OCI-LY3 (cell line): Measurements from ENCODE around the gene DCTN1.
A peak's percentile ranks its signal among the peaks of the same experiment; 100 is the strongest.

ENCODE experiments used
- H2AFZ ChIP-seq: fragments of 200-600, 300-600 bp; shearing (Covaris generic); 2 replicates; pipeline ENCODE4 v1.6.0; 2014; ENCODE audit warnings: antibody characterized with exemption, low read depth, low read length
- H3K27ac ChIP-seq: fragments of 200-600, 300-600 bp; sonication (generic); 2 replicates; pipeline ENCODE4 v1.5.1; 2014; ENCODE audit warnings: mild to moderate bottlenecking, low read length, moderate library complexity, mixed read lengths
- H3K27me3 ChIP-seq: fragments of 200-600, 300-600 bp; sonication (generic); 2 replicates; pipeline ENCODE4 v1.6.1; 2014; ENCODE audit warnings: low read depth, low read length, mixed read lengths
- H3K36me3 ChIP-seq: fragments of 200-600, 300-600 bp; sonication (generic); replicated peaks from 2 replicates; pipeline ENCODE3; 2014; ENCODE audit warnings: low read depth, low read length, mixed read lengths
- H3K4me1 ChIP-seq: fragments of 300-600, 200-600 bp; sonication (generic); 2 replicates; pipeline ENCODE4 v1.6.1; 2014; ENCODE audit warnings: low read length, mixed read lengths
- H3K4me2 ChIP-seq: fragments of 200-600, 300-600 bp; sonication (generic); 2 replicates; pipeline ENCODE4 v1.6.1; 2014; ENCODE audit warnings: low read length, mixed read lengths
- H3K4me3 ChIP-seq: fragments of 300-600, 200-600 bp; sonication (generic); 2 replicates; pipeline ENCODE4 v1.5.1; 2014; ENCODE audit warnings: antibody characterized with exemption, mild to moderate bottlenecking, low read length, moderate library complexity
- H3K79me2 ChIP-seq: fragments of 300-600, 200-600 bp; shearing (Covaris generic); 2 replicates; pipeline ENCODE4 v1.6.1; 2014; ENCODE audit warnings: mild to moderate bottlenecking, low read length, mixed read lengths
- H3K9ac ChIP-seq: fragments of 300-600, 200-600 bp; shearing (Covaris generic); 2 replicates; pipeline ENCODE4 v1.6.0; 2014; ENCODE audit warnings: mild to moderate bottlenecking, low read length, moderate library complexity
- H3K9me3 ChIP-seq: fragments of 200-600, 300-600 bp; shearing (Covaris generic); 2 replicates; pipeline ENCODE4 v1.6.1; 2014; ENCODE audit warnings: low read length, mixed read lengths; ENCODE audit not compliant: insufficient read depth
- H4K20me1 ChIP-seq: fragments of 200-600, 300-600 bp; sonication (generic); 2 replicates; pipeline ENCODE4 v1.6.1; 2016; ENCODE audit warnings: low read length, mixed read lengths; ENCODE audit not compliant: insufficient read depth
- CTCF ChIP-seq: fragments of 200-600, 300-600 bp; sonication (generic); IDR thresholded peaks from 2 replicates; pipeline ENCODE4 v1.5.1; 2014; ENCODE audit warnings: antibody characterized with exemption, low read length, low read depth
- EZH2phosphoT487 ChIP-seq: fragments of 200-600 bp; shearing (Covaris generic); IDR thresholded peaks from 2 replicates; pipeline ENCODE4 v1.6.1; 2018; ENCODE audit warnings: antibody characterized with exemption, mixed run types, low read depth

The DCTN1 gene

GRCh38 chr2:74379851-74380789, at the start of gene DCTN1:
TSS of gene DCTN1 (minus strand) at chr2:74380311. CDS start at chr2:74380037, 274 bp downstream.
- H3K9me3 ChIP-seq, result no peaks in the 10 kb centered on the region
- TF ChIP-seq EZH2phosphoT487 (no peak), CTCF (no peak)
- H3K4me2 ChIP-seq, result peak within 1 kb of the TSS; percentile 46
- H2AFZ ChIP-seq, result no peak within 1 kb of the TSS
- H3K79me2 ChIP-seq, result peaks cover 16% of the 10 kb centered on the region
- H3K27me3 ChIP-seq, result no peaks in the 10 kb centered on the region
- peak within 1 kb of the TSS; percentile 46 for H3K4me3 ChIP-seq
- no peaks in the 10 kb centered on the region for H4K20me1 ChIP-seq
- H3K27ac ChIP-seq, result no peak within 1 kb of the TSS
- peaks cover 7% of the 10 kb centered on the region; the same call in 1 of the 2 replicates for H3K4me1 ChIP-seq
- no peak within 1 kb of the TSS for H3K9ac ChIP-seq
- peaks cover 5% of the 10 kb centered on the region for H3K36me3 ChIP-seq

DNA sequence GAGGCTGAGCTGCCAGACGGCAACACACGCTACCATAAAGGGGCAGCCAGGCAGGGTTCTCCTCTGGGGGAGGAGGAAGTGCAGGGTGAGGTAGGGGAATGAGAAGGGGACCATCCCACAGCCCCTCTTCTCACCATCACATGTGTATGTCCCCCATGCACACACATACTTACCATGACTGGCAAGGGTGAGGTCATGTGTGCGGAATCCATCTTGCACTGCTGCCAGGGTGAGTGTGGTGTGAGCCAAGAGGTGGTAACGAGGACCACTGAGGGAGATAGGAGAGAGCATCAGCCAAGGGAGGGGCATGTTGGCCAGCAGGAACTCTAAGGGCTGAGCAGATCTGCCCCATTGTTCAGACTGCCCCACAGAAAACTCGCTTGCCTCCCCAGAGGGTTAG, 48.6 kb upstream of the DCTN1 start:
- no peaks in the 10 kb centered on the region for H3K9me3 ChIP-seq
- no peaks in the 10 kb centered on the region for H4K20me1 ChIP-seq
- no peak overlapping the region for H3K4me2 ChIP-seq
- H2AFZ ChIP-seq, result no peak overlapping the region
- H3K9ac ChIP-seq, result no peak overlapping the region
- peaks cover 21% of the 10 kb centered on the region for H3K36me3 ChIP-seq
- H3K27ac ChIP-seq, result no peak overlapping the region
- no peak for TF ChIP-seq CTCF
- no peaks in the 10 kb centered on the region for H3K27me3 ChIP-seq
- no peak overlapping the region for H3K4me3 ChIP-seq
- no peaks in the 10 kb centered on the region for H3K4me1 ChIP-seq
- no peaks in the 10 kb centered on the region for H3K79me2 ChIP-seq

DNA sequence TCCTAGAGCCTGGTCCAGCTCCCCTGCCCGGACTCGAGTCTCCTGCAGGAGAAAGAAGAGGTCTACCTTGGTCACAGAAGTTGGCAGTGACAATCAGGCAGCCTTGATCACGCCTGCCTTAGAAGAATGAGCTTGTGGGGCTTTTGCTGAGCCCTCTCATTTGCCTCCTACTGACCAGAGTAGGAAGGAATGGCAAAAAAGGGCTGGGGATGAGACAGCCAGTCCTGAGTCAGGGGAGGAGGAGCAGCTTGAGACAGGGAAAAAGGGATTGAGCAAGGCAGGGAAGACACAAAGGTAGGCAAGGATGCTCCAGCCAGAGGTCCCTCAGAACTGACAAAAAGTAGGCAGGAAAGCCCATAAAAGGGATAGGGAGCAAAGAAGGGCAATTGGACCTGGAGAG, 47.4 kb upstream of the DCTN1 start:
- H4K20me1 ChIP-seq, result no peaks in the 10 kb centered on the region
- no peaks in the 10 kb centered on the region for H3K79me2 ChIP-seq
- no peak overlapping the region for H2AFZ ChIP-seq
- H3K4me1 ChIP-seq, result no peaks in the 10 kb centered on the region
- no peak overlapping the region for H3K4me2 ChIP-seq
- H3K4me3 ChIP-seq, result no peak overlapping the region
- no peak for TF ChIP-seq EZH2phosphoT487
- TF ChIP-seq CTCF, result no peak
- H3K36me3 ChIP-seq, result peaks cover 27% of the 10 kb centered on the region
- no peaks in the 10 kb centered on the region for H3K9me3 ChIP-seq
- no peaks in the 10 kb centered on the region for H3K27me3 ChIP-seq
- H3K9ac ChIP-seq, result no peak overlapping the region
- no peak overlapping the region for H3K27ac ChIP-seq

GRCh38 chr2:74426181-74426758, 46.2 kb upstream of the DCTN1 start:
- peaks cover 4% of the 10 kb centered on the region; the same call in 1 of the 2 replicates for H3K4me1 ChIP-seq
- no peak overlapping the region for H3K4me2 ChIP-seq
- H3K4me3 ChIP-seq, result no peak overlapping the region
- H3K27me3 ChIP-seq, result no peaks in the 10 kb centered on the region
- no peaks in the 10 kb centered on the region for H3K9me3 ChIP-seq
- no peaks in the 10 kb centered on the region for H4K20me1 ChIP-seq
- no peak overlapping the region for H3K27ac ChIP-seq
- no peak for TF ChIP-seq CTCF
- no peak for TF ChIP-seq EZH2phosphoT487
- no peak overlapping the region for H3K9ac ChIP-seq
- no peaks in the 10 kb centered on the region for H3K79me2 ChIP-seq
- peaks cover 27% of the 10 kb centered on the region for H3K36me3 ChIP-seq
- H2AFZ ChIP-seq, result no peak overlapping the region
